Measurements from ENCODE around the gene MTA1.

Gene MTA1

GRCh38 chr14:105387530-105387922 lies 32.1 kb upstream of the MTA1 start:
- DNase-seq: peak in 1 of 3 experiments; percentile 37

GRCh38 chr14:105388110-105388951 lies 31.3 kb upstream of the MTA1 start:
- DNase-seq: peak in 2 of 3 experiments; percentile 27 to 65

GRCh38 chr14:105388976-105389375 lies 30.7 kb upstream of the MTA1 start:
- no peak for DNase-seq

DNA sequence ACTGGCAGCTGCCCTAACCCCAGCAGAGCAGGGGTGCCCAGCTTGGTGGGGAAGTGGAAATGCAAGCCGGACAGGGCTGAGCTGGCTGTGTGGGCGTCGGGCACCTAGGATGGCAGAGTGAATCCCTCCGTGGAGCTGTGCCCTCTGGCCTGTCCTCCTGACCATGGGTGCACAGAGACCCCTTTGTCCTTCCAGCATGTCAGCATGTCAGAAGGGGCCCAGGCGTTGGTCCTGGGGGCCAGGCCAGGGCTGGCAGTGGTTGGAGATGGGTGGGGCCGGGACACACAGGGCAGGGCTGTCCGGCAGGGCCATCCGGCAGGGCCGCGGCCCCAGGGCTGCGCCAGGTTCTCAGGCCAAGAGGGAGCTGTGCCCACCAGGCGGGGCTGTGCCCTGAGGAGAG lies 30.1 kb upstream of the MTA1 start:
- DNase-seq: no peak

DNA sequence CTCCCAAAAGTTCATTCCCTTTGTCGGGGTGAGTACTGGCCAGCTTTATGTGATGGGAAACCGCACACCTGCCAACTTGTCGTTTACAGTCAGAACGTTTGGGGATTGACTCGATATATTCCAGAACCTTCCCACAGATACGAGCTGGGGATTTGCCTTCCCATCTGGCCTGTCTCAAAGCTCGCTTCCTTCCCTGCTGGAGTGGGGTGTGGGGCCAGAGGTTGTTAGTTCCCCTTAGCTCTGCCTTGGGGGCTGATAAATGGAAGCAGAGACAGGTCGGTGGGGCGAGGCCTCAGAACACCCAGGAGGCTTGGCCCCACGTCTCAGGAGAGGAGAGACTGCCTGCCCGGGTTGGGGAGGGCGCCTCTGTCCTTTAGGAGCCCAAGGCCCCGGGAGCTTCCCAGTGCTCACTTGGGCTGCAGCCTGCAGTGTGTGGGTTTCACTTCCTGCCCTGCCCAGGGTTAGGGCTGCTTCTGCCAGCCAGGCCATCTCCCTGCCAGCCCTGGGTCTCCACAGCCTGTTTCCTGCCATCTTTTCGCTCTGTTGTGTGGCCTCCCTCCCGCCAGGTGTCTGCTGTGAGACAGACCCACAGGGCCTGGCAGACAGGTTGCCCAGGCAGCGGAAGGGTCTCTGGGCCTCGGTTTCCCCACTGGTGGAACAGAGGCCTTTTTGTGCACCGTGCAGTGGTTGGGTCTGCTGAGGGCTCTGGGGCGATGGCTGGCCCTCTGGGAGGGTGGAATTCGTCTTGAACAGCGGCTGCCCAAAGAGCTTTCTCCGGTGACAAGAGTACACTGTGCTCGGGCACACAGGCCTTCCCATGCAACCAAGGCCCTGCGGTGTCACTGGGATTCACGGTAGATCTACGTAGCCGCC lies 29.4 kb upstream of the MTA1 start:
- no peak for DNase-seq

GRCh38 chr14:105390849-105391500 lies 28.7 kb upstream of the MTA1 start:
- DNase-seq: peak in 2 of 3 experiments; percentile 42 to 65

GRCh38 chr14:105391541-105391940 lies 28.1 kb upstream of the MTA1 start:
- DNase-seq: no peak

GRCh38 chr14:105392131-105393090 lies 27.2 kb upstream of the MTA1 start:
- DNase-seq: no peak

DNA sequence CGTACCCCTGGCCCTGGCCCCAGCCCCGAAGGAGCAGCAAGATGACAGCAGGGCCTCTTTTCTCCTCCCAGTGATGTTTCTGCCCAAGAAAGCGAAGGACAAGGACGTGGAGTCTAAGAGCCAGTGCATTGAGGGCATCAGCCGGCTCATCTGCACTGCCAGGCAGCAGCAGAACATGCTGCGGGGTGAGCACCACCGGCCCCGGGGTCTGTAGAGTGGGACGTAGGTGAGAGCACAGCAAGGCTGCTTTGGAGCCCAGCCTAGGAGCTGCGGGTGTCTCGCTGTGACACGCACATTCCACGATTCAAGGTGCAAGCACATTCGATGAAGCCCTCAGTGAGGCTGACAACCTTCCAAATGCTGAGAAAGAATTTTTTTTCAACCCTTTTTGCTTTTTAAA lies 26.5 kb upstream of the MTA1 start:
- DNase-seq: no peak

GRCh38 chr14:105394714-105395537 lies 24.7 kb upstream of the MTA1 start:
- no peak for DNase-seq

DNA sequence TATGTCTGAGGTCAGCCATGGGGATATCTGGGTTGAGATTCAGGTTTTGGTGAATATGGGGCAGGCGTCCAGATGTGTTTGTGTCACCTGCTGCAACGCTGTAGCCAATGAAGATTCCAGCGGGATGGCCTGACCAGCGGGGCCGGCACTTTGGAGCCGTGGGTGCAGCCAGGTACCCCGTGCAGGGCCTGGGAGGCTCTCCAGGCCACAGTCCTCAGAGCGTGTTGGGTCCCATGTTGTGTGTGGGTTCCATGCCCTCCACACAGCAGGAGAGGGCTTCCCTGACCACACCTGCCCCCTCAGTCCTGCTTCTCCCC lies 24.1 kb upstream of the MTA1 start:
- DNase-seq: no peak

GRCh38 chr14:105397350-105397931 lies 22.2 kb upstream of the MTA1 start:
- no peak for DNase-seq

DNA sequence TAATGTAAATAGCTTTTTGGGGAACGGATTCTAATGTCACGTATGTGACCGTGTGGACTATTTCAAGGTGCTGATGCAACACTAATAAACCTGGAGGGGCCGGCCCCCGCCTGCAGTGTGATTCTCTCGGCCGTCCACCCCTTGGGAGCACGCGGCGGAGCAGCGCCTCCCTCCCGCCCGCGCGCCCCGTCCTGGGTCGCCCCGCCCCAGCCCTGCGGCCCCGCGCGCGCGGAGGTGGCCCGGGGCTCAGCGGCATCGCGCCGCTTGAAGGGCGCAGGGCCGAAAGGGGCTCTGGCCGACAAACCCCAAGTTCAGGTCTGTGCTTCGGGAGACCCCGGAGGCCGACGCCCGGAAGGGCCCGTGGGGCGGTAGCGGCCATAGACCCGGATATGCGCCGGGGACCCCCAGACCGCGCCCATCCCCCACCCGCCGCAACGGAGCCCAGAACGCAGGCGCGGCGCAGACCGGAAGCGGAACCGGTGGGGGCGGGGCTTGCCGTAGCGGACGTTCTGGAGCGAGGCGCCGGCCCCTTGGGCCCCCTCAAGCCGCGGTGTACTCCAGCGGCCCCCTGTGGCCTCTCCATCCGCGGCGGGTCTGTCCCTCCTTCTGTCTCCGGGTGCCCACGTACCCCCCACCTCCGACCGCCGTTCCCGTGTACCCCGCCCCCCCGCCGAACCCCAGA lies 21.4 kb upstream of the MTA1 start, which contains the start of gene TEX22:
Gene TEX22, plus strand, starts transcription at position 495 of the 682 bp plus-strand sequence. CDS start 803 bp downstream, outside the sequence.
- peak; percentile 88 to 95 (median 93) for DNase-seq

DNA sequence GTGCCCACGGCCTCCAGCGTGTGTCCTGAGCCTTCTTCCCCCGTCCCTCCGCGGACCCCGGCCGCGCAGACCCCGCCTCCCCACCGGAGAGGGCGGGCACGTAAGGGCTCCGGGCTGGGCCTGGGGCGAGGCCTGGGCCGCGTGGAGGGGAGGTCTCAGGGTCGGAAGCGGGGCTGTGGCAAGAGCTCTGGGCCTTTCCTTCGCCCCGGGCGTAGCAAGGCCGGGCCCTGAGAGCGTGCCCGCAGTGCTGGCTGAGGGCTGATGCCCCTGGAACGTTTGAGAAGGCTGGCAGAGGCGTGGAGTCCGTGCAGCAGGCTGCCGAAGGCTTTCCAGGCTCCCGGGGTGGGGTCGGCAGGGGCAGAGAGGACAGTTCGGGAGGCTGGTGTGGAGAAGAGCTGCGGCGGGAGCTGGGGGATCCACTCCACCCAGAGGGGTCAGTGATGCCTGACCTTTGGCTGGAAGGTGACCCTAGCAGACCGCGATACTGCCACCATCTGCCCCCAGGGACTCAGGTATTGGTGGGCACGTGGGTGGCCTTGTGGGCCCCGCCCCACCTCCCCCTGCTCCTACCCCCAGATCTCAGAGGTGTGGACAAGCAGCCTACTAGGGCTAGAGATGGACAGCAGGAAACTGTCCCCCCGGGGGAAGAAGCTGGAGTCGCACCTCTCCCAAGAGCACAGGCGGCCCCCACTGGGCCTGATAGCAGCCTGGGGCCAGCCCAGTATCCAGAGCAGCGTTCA lies 20.7 kb upstream of the MTA1 start:
- peak; percentile 62 to 93 (median 91) for DNase-seq

DNA sequence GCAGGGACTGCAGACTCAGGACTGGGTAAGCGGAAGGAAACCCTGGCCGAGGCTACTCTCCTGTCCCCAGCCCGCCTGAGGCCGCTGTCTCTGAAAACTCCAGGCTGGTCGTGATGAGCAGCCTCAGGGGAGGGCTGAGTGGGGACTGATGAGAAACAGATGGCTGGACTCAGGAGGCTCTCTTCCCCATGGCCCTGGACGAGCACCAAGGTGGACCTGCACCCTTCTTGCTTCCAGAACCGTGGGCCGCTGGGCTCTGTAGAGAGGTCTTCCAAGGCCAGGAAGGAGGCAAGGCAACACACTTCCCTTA lies 20.2 kb upstream of the MTA1 start:
- DNase-seq: no peak

GRCh38 chr14:105400016-105400415 lies 19.6 kb upstream of the MTA1 start:
- no peak for DNase-seq

- no peak for DNase-seq
These were observed 17.9 kb upstream of the MTA1 start for GRCh38 chr14:105401699-105402098.

DNA sequence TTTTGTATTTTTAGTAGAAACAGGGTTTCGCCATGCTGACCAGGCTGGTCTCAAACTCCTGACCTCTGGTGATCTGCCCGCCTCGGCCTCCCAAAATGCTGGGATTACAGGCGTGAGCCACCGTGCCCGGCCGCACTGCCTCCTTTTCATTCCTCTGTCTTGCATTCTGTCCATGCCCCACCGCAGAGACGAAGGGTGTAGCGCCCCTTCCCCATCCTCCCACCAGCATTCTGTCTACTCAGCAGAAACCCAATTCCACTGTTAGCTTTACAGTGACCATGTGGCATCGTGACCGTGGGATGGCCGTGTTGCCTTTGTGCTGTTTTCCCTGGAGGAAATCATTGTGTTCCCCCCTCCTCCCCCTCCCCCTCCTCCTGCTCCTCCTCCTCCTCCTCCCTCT lies 11.0 kb upstream of the MTA1 start:
- no peak for DNase-seq

DNA sequence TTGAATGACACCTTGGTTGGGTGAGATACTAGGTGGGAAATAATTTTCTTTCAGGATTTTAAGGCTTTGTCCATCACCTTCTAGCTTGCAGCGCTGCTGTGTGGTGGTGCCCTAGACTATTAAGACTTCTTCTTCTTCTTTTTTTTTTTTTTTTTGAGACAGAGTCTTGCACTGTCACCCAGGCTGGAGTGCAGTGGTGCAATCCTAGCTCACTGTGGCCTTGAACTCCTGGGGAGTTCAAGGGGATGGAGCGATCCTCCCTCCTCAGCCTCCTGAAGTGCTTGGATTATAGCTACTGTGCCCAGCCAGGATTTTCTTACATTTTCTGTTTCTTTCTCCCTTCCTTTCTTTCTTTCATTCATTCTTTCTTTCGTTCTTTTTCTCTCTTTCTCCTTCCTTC lies 10.3 kb upstream of the MTA1 start:
- DNase-seq: no peak

DNA sequence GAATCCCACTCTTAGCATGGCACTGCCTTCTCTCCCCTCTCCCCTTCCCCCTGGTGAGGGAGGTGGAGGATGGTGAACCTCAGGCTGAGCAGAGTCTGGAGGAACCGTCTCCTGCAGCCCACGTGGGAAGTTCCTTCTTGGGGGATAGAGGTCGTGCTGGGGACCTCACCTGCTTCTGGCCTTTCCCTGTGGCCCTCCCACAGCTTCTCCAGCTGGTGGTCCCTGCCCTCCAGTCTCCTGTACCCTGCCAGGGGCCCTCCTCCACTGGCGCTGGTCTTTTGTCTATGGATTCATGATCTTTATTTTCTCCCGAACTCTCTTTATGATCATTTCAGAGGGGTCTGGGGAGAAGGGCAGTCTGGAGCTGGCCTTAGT lies 9.0 kb upstream of the MTA1 start:
- DNase-seq: no peak
